ENCODE results near the gene CCDC33. TPM values are rescaled to one million over a fixed set of nuclear protein-coding genes. Genes with fewer than 3 reads are reported as not detected.

Gene CCDC33
- total RNA-seq, 1 experiment from 2014 or later = 0.15 TPM

DNA sequence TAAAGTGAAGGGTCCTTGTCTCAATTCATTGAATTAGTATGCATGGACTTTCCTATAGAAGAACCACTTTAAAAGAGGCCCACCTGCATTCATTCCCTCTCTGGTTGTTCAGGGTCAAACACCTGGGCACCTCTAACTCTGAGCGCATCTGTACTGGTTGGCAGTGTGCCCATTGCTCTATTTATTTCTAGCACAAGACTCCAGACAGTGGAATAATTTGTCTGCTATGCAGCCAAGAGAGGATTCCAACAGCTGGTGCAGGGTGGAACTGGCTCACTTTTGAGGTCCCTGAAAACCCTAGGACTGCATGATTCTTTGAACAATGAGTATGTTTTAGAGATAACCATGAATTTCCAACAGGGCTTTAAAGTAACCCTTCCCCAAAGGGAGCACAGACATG lies 57.9 kb downstream of the CCDC33 start:
- H3K27ac ChIP-seq (ENCODE audit: low read depth, low read length) = no peak overlapping the region
- ChIA-PET RAD21 (ENCODE audit: low non-redundant PET in 1 of 2, low total read pairs in 2 of 2, uncharacterized antibody in 2 of 2, unreplicated experiment in 2 of 2) (no interaction called here), CTCF (no interaction called here), POLR2A (no interaction called here)
- TF ChIP-seq JUND (IDR thresholded peaks at IDR 0.05) = no peak
- no peak for TF ChIP-seq EGR1 (IDR thresholded peaks at IDR 0.05; ENCODE audit: low read depth)
- TF ChIP-seq EZH2phosphoT487 (IDR thresholded peaks at IDR 0.05; ENCODE audit: borderline replicate concordance) = no peak
- TF ChIP-seq, protein P1, sequence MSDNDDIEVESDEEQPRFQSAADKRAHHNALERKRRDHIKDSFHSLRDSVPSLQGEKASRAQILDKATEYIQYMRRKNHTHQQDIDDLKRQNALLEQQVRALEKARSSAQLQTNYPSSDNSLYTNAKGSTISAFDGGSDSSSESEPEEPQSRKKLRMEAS (IDR thresholded peaks at IDR 0.05) = no peak
- no peak for TF ChIP-seq SIN3A (IDR thresholded peaks at IDR 0.05; ENCODE audit: low read depth)
- TF ChIP-seq, protein P2, sequence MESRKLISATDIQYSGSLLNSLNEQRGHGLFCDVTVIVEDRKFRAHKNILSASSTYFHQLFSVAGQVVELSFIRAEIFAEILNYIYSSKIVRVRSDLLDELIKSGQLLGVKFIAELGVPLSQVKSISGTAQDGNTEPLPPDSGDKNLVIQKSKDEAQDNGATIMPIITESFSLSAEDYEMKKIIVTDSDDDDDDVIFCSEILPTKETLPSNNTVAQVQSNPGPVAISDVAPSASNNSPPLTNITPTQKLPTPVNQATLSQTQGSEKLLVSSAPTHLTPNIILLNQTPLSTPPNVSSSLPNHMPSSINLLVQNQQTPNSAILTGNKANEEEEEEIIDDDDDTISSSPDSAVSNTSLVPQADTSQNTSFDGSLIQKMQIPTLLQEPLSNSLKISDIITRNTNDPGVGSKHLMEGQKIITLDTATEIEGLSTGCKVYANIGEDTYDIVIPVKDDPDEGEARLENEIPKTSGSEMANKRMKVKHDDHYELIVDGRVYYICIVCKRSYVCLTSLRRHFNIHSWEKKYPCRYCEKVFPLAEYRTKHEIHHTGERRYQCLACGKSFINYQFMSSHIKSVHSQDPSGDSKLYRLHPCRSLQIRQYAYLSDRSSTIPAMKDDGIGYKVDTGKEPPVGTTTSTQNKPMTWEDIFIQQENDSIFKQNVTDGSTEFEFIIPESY (IDR thresholded peaks at IDR 0.05; ENCODE audit: extremely low read depth, insufficient replicate concordance, low read length) = no peak
- no peak for TF ChIP-seq CTCF (IDR thresholded peaks at IDR 0.05 in 2 of 3, conservative IDR thresholded peaks at IDR 0.05 in 1 of 3; ENCODE audit: borderline replicate concordance in 1 of 3, insufficient read depth in 1 of 3, low read depth in 2 of 3, low read length in 2 of 3)
- no peak for TF ChIP-seq REST (IDR thresholded peaks at IDR 0.05; ENCODE audit: low read depth)
- TF ChIP-seq ATF3 (IDR thresholded peaks at IDR 0.05) = no peak
- no peak for TF ChIP-seq YY1 (IDR thresholded peaks at IDR 0.05; ENCODE audit: extremely low read depth, insufficient replicate concordance, low read depth, low read length)
- no peak for TF ChIP-seq ELF1 (IDR thresholded peaks at IDR 0.05; ENCODE audit: borderline replicate concordance, low read depth)
- TF ChIP-seq ZFX (IDR thresholded peaks at IDR 0.05) = no peak
- no peak for TF ChIP-seq CEBPB (IDR thresholded peaks at IDR 0.05; ENCODE audit: low read depth)
- no peak for TF ChIP-seq FOSL1 (IDR thresholded peaks at IDR 0.05; ENCODE audit: low read depth)
- no peak for TF ChIP-seq POLR2AphosphoS5 (IDR thresholded peaks at IDR 0.05; ENCODE audit: low read depth, low read length)
- TF ChIP-seq TCF7L2 (IDR thresholded peaks at IDR 0.05; ENCODE audit: borderline replicate concordance, extremely low read depth, insufficient read depth, insufficient read length) = no peak
- TF ChIP-seq SP1 (IDR thresholded peaks at IDR 0.05; ENCODE audit: low read depth) = no peak
- TF ChIP-seq CBX3 (IDR thresholded peaks at IDR 0.05; ENCODE audit: low read depth) = no peak
- H4K20me1 ChIP-seq (ENCODE audit: insufficient read depth) = no peaks in the 10 kb centered on the region
- BruUV-seq (replicated peaks) = no TSS peak
- H2AFZ ChIP-seq (ENCODE audit: low read depth, low read length, poor library complexity, severe bottlenecking) = no peak overlapping the region
- no peak overlapping the region for H3K9ac ChIP-seq (ENCODE audit: low read length)
- no peaks in the 10 kb centered on the region for H3K79me2 ChIP-seq (ENCODE audit: insufficient read depth, low read length)
- no peak for DNase-seq (ENCODE audit: low read depth, low spot score)
- no peaks in the 10 kb centered on the region for H3K36me3 ChIP-seq (ENCODE audit: control insufficient read depth in 1 of 2, insufficient read depth in 2 of 2, low read length in 2 of 2)
- intact Hi-C loops (cut with micrococcal nuclease) = no loop called here
- H3K4me3 ChIP-seq (replicated peaks in 1 of 2; ENCODE audit: low read depth in 1 of 2, low read length in 2 of 2) = no peak overlapping the region
- H3K4me2 ChIP-seq (ENCODE audit: low read length) = no peak overlapping the region
- 0 out of 4 replicates have a peak, but pooled peaks cover 0 to 3% of the 10 kb centered on the region in 2 experiments for H3K4me1 ChIP-seq (ENCODE audit: control insufficient read depth in 1 of 2, insufficient read depth in 2 of 2, low read length in 2 of 2)
- H3K9me3 ChIP-seq (ENCODE audit: control insufficient read depth in 1 of 2, insufficient read depth in 1 of 2, low read depth in 1 of 2, low read length in 2 of 2) = no peaks in the 10 kb centered on the region
- H3K9me2 ChIP-seq (ENCODE audit: insufficient read depth) = no peaks in the 10 kb centered on the region
- ATAC-seq = no peak
- H3K27me3 ChIP-seq (ENCODE audit: insufficient read depth, low read length) = peaks cover 48% of the 10 kb centered on the region

Measured in HCT116 (cell line).